ENCODE results near the gene KCNG2.
"Not testable (repeated sequence)": the region's sequence is repeated elsewhere in the genome, so short reads cannot be mapped to it uniquely, and the experiment has no call there.

The KCNG2 gene

GRCh38 chr18:79855147-79855933 is 57.6 kb downstream of the KCNG2 start:
- no peak for DNase-seq (ENCODE audit: low read depth)

- DNase-seq (ENCODE audit: low read depth) = peak; percentile 22
Measured at GRCh38 chr18:79856119-79857007, 58.6 kb downstream of the KCNG2 start.

- DNase-seq (ENCODE audit: low read depth) = peak; percentile 37
Measured at GRCh38 chr18:79857082-79857671, 59.4 kb downstream of the KCNG2 start.

- no peak for DNase-seq (ENCODE audit: low read depth)
Measured at GRCh38 chr18:79859314-79859713, 61.6 kb downstream of the KCNG2 start.

GRCh38 chr18:79861687-79862086 is 63.9 kb downstream of the KCNG2 start:
- no peak for DNase-seq (ENCODE audit: low read depth)

GRCh38 chr18:79862562-79862961 is 64.8 kb downstream of the KCNG2 start:
- DNase-seq (ENCODE audit: low read depth) = no peak

- DNase-seq (ENCODE audit: low read depth) = no peak
Measured at GRCh38 chr18:79863161-79864005, 65.6 kb downstream of the KCNG2 start.

GRCh38 chr18:79864006-79864725 is 66.4 kb downstream of the KCNG2 start:
- DNase-seq (ENCODE audit: low read depth) = no peak

GRCh38 chr18:79864955-79865354 is 67.2 kb downstream of the KCNG2 start:
- not testable (repeated sequence) for DNase-seq (ENCODE audit: low read depth)

GRCh38 chr18:79865951-79866350 is 68.2 kb downstream of the KCNG2 start:
- DNase-seq (ENCODE audit: low read depth) = not testable (repeated sequence)

- no peak for DNase-seq (ENCODE audit: low read depth)
Measured at GRCh38 chr18:79866889-79867574, 69.3 kb downstream of the KCNG2 start.

GRCh38 chr18:79867666-79868065 is 69.9 kb downstream of the KCNG2 start:
- no peak for DNase-seq (ENCODE audit: low read depth)

GRCh38 chr18:79868168-79868784 is 70.5 kb downstream of the KCNG2 start:
- DNase-seq (ENCODE audit: low read depth) = no peak

- DNase-seq (ENCODE audit: low read depth) = no peak
Measured at GRCh38 chr18:79868811-79869541, 71.2 kb downstream of the KCNG2 start.

GRCh38 chr18:79869591-79870300 is 72.0 kb downstream of the KCNG2 start:
- DNase-seq (ENCODE audit: low read depth) = no peak

GRCh38 chr18:79870301-79871025 is 72.7 kb downstream of the KCNG2 start:
- DNase-seq (ENCODE audit: low read depth) = no peak

- DNase-seq (ENCODE audit: low read depth) = no peak
Measured at GRCh38 chr18:79871026-79871390, 73.3 kb downstream of the KCNG2 start.

- no peak for DNase-seq (ENCODE audit: low read depth)
Measured at GRCh38 chr18:79871481-79872091, 73.8 kb downstream of the KCNG2 start.

Data from fibroblast of gingiva (primary cell).